GM12878 (cell line): ENCODE data around the gene NEGR1. TPM values are rescaled to one million over a fixed set of nuclear protein-coding genes. Genes with fewer than 3 reads are reported as not detected.

Experiments
- ATAC-seq: fragments of 200-7000 bp; cut with Tn5 transposase; 3 replicates; pipeline ENCODE4 v1.9.1; 2020; ENCODE audit warnings: mild to moderate bottlenecking, moderate library complexity
- BruUV-seq: library from RNA; stranded (reverse); fragments of 400-500 nt; replicated peaks from 2 replicates; lab custom pipeline; 2021; lab: Mats Ljungman, UMichigan
- CTCF ChIA-PET: fragments of 300-600 bp; sonication (Branson Sonifier 250); formaldehyde crosslinking; extraction: SDS; loops from one replicate; lab custom pipeline; 2021; ENCODE audit warnings: inconsistent platforms; lab: Yijun Ruan, JAX
- POLR2A ChIA-PET: fragments of 350-600 bp; formaldehyde crosslinking; extraction: SDS; loops from one replicate; lab custom pipeline; 2021; ENCODE audit warnings: inconsistent platforms; lab: Charles Lee
- RAD21 ChIA-PET: fragments of 300-600 bp; sonication (Branson Sonifier 250); formaldehyde crosslinking; loops from one replicate; lab custom pipeline; 2023; ENCODE audit warnings: antibody characterized with exemption; ENCODE audit not compliant: unreplicated experiment; lab: Charles Lee
- SMC1A ChIA-PET: fragments of 300-600 bp; sonication (Branson Sonifier 250); formaldehyde crosslinking; loops from one replicate; lab custom pipeline; 2023; ENCODE audit not compliant: unreplicated experiment, uncharacterized antibody; lab: Charles Lee
- DNase-seq: peaks from one replicate; pipeline ENCODE4 v3.0.0-alpha.2; 2011; ENCODE audit warnings: low read depth, low spot score
- FAIRE-seq: peaks from 3 replicates; lab custom pipeline; 2011; peaks lifted over from hg19 to GRCh38; lab: Jason Lieb, UNC
- H2AFZ ChIP-seq: 2 replicates; pipeline ENCODE4 v1.6.0; 2011; ENCODE audit warnings: low read depth, low read length, control low read depth; ENCODE audit not compliant: control insufficient read depth
- H3K27ac ChIP-seq: 2 replicates; pipeline ENCODE4 v1.5.1; 2011; ENCODE audit warnings: control low read depth; ENCODE audit not compliant: control insufficient read depth, insufficient read depth
- H3K27me3 ChIP-seq, 2 experiments: replicated peaks in 1 of 2; 2 replicates each; pipeline versions ENCODE4 v1.6.0 to v1.6.1; 2011; ENCODE audit warnings: low read length in 1 of 2; ENCODE audit not compliant: control insufficient read depth in 2 of 2, insufficient read depth in 2 of 2
- H3K36me3 ChIP-seq, 2 experiments: 2 replicates each; pipeline ENCODE4 v1.5.1; 2011; ENCODE audit warnings: low read length in 1 of 2; ENCODE audit not compliant: control insufficient read depth in 2 of 2, insufficient read depth in 2 of 2
- H3K4me1 ChIP-seq: 2 replicates; pipeline ENCODE4 v1.6.1; 2011; ENCODE audit warnings: mild to moderate bottlenecking, low read length, moderate library complexity, mixed read lengths; ENCODE audit not compliant: control insufficient read depth, insufficient read depth
- H3K4me2 ChIP-seq: 2 replicates; pipeline ENCODE4 v1.6.0; 2011; ENCODE audit warnings: control low read depth; ENCODE audit not compliant: control insufficient read depth, insufficient read depth
- H3K4me3 ChIP-seq: fragments of 200-600 bp; sonication (generic); 2 replicates; pipeline ENCODE4 v1.5.1; 2016
- H3K79me2 ChIP-seq: 2 replicates; pipeline ENCODE4 v1.6.0; 2011; ENCODE audit warnings: low read length; ENCODE audit not compliant: control insufficient read depth, insufficient read depth
- H3K9ac ChIP-seq: 2 replicates; pipeline ENCODE4 v1.8.0; 2011; ENCODE audit warnings: low read length, control low read depth, mixed read lengths; ENCODE audit not compliant: control insufficient read depth, insufficient read depth
- H3K9me3 ChIP-seq: replicated peaks from 3 replicates; pipeline ENCODE4 v1.5.1; 2011; ENCODE audit warnings: mild to moderate bottlenecking, low read length; ENCODE audit not compliant: control insufficient read depth, insufficient read depth
- H4K20me1 ChIP-seq: 2 replicates; pipeline ENCODE4 v1.6.0; 2011; ENCODE audit not compliant: control insufficient read depth, insufficient read depth
- ASH2L ChIP-seq: fragments of 300-600, 200-600 bp; sonication (generic); IDR thresholded peaks from 2 replicates; pipeline ENCODE4 v1.6.1; 2017; ENCODE audit warnings: low read depth, mild to moderate bottlenecking, borderline replicate concordance
- ATF3 ChIP-seq: IDR thresholded peaks from 2 replicates; pipeline ENCODE4 v1.6.1; 2011; ENCODE audit warnings: low read depth, mild to moderate bottlenecking, low read length, moderate library complexity, borderline replicate concordance; ENCODE audit errors: extremely low read depth
- CHD2 ChIP-seq: IDR thresholded peaks from 2 replicates; pipeline ENCODE4 v1.6.1; 2011; ENCODE audit warnings: low read depth, low read length, improper control_type of control experiment, borderline replicate concordance
- DPF2 ChIP-seq: fragments of 450-650 bp; IDR thresholded peaks from 2 replicates; pipeline ENCODE4 v1.6.1; 2017; ENCODE audit warnings: mild to moderate bottlenecking
- E2F8 ChIP-seq: fragments of 450-650 bp; IDR thresholded peaks from 2 replicates; pipeline ENCODE4 v1.6.1; 2018; ENCODE audit warnings: mild to moderate bottlenecking, low read depth, moderate library complexity; ENCODE audit not compliant: partially characterized antibody
- EED ChIP-seq: sonication (generic); IDR thresholded peaks from 2 replicates; pipeline ENCODE4 v1.6.1; 2016; ENCODE audit warnings: antibody characterized with exemption, low read depth
- HDAC2 ChIP-seq: fragments of 200-600 bp; sonication (generic); IDR thresholded peaks from 2 replicates; pipeline ENCODE4 v1.6.1; 2017
- NFXL1 ChIP-seq: fragments of 450-650 bp; IDR thresholded peaks from 2 replicates; pipeline ENCODE4 v1.6.1; 2017; ENCODE audit warnings: antibody characterized with exemption, mild to moderate bottlenecking, borderline replicate concordance
- NR2C1 ChIP-seq: fragments of 450-650 bp; IDR thresholded peaks from 2 replicates; pipeline ENCODE4 v1.6.1; 2017; ENCODE audit warnings: antibody characterized with exemption, mild to moderate bottlenecking, moderate library complexity
- PBX3 ChIP-seq: IDR thresholded peaks from 2 replicates; pipeline ENCODE4 v1.6.1; 2011; ENCODE audit warnings: mild to moderate bottlenecking, low read depth, low read length, moderate library complexity; ENCODE audit not compliant: insufficient replicate concordance
- PKNOX1 ChIP-seq: fragments of 450-650 bp; IDR thresholded peaks from 2 replicates; pipeline ENCODE4 v1.6.1; 2016; ENCODE audit warnings: mild to moderate bottlenecking
- POLR2A ChIP-seq: IDR thresholded peaks from 2 replicates; pipeline ENCODE4 v1.6.1; 2011; ENCODE audit warnings: low read depth, mild to moderate bottlenecking, low read length
- RAD21 ChIP-seq: IDR thresholded peaks from 2 replicates; pipeline ENCODE4 v1.6.1; 2011; ENCODE audit warnings: mild to moderate bottlenecking, low read depth, low read length, moderate library complexity; ENCODE audit not compliant: insufficient read depth
- RELB ChIP-seq: fragments of 450-650 bp; IDR thresholded peaks from 2 replicates; pipeline ENCODE4 v1.6.1; 2017; ENCODE audit warnings: low read depth, mild to moderate bottlenecking, moderate library complexity
- SPI1 ChIP-seq: IDR thresholded peaks from 2 replicates; pipeline ENCODE4 v1.6.1; 2011; ENCODE audit warnings: low read depth, mild to moderate bottlenecking, low read length, moderate library complexity, borderline replicate concordance; ENCODE audit not compliant: insufficient read depth
- ZNF207 ChIP-seq: fragments of 450-650 bp; IDR thresholded peaks from 2 replicates; pipeline ENCODE4 v1.6.1; 2014; ENCODE audit warnings: antibody characterized with exemption, mild to moderate bottlenecking, borderline replicate concordance
- ZZZ3 ChIP-seq: IDR thresholded peaks from 2 replicates; pipeline ENCODE4 v1.6.1; 2011; ENCODE audit warnings: low read depth; ENCODE audit not compliant: control insufficient read depth, insufficient read length
- WGBS: methylation state at CpG from one replicate; pipeline ENCODE4 v1.1.6; 2016; ENCODE audit warnings: low lambda C conversion rate; ENCODE audit not compliant: insufficient replicate concordance, insufficient coverage; ENCODE audit errors: missing lambda C conversion rate; 5-methylcytosine and 5-hydroxymethylcytosine counted together
- in situ Hi-C: fragments of 300-500 bp; cut with MboI; formaldehyde crosslinking; loops from 9 replicates; pipeline ENCODE4 v1.14.3; 2018; ENCODE audit warnings: mixed read lengths
- intact Hi-C: fragments of 100-400 bp; cut with micrococcal nuclease; formaldehyde crosslinking; loops from one replicate; pipeline ENCODE4 v1.14.2; 2022; ENCODE audit not compliant: unreplicated experiment
- polyA plus RNA-seq, 11 experiments: library from polyadenylated mRNA; depleted of rRNA in 4 of 11; unstranded in 6 of 11; stranded (reverse) in 5 of 11; fragments of >200 nt; fragmentation: Nextera tagmentation in 4 of 11; fragmentation: Illumina TruSeq in 1 of 11; extraction: Ambion mirVana in 4 of 11; extraction: Trizol in 1 of 11; gene quantifications; 1 replicate in 1 of 11; 2 replicates in 10 of 11; pipeline versions ENCODE4 v1.2.1 to v1.2.3, GENCODE V29; 2011 to 2016; ENCODE audit warnings: inconsistent platforms in 2 of 11, missing spikeins in 2 of 11, low read depth in 1 of 11
- total RNA-seq, 4 experiments: library from RNA; depleted of rRNA in 3 of 4; stranded (reverse); fragments of >200 nt in 3 of 4; fragmentation: Illumina TruSeq in 1 of 4; extraction: Trizol in 1 of 4; gene quantifications; 2 replicates each; pipeline versions ENCODE4 v1.2.1 to v1.2.3, GENCODE V29; 2013 to 2021

NEGR1 gene
- total and polyA plus RNA-seq, 10 of the 15 experiments (the other 5 are each of a cell fraction or from before 2014, with no cell fraction given) = under 0.01 to 0.03 (median 0.01) TPM; not detected in 7

DNA sequence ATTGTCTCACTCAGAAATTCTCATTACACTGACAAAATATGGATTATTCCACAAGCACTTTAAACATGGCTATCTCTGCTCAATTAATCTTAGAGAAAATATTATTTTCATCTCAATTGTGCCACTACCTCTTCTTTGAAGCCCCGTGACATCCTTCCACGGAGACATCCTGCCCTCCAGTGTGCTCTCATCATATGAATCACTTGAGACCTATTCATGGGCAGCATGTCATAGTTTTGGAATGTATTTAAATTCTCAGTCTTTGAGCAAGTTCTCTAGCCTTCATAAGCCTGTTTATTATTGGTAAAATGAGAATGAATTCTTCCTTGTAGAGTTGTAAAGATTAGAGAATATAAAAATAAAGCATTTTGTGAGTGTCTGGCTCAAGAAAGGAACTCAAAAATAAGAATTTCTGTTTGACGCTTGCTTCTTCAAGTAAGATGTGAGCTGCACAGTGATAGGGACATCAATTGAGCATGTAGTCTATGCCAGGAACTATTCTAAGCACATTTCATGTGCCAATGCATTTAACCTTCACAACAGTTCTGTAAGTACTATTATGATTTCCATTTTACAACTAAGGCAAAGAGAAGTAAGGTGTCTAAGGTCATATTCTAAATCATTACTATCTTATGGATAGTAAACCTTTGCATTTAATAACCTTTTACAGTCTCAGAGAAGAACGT is 644.1 kb downstream of the NEGR1 start:
- Histone ChIP-seq H3K9ac (no peak overlapping the region), H3K27ac (no peak overlapping the region), H3K79me2 (no peaks in the 10 kb centered on the region), H2AFZ (no peak overlapping the region), H3K27me3 (no peaks in the 10 kb centered on the region), H3K4me3 (no peak overlapping the region), H3K9me3 (no peaks in the 10 kb centered on the region), H3K36me3 (no peaks in the 10 kb centered on the region), H3K4me1 (no peaks in the 10 kb centered on the region), H4K20me1 (no peaks in the 10 kb centered on the region), H3K4me2 (no peak overlapping the region)
- BruUV-seq = no TSS peak
- intact Hi-C loops = no loop called here
- RAD21 ChIA-PET = no interaction called here
- WGBS = 6% methylated on average over 4 of the region's 4 CpGs
- POLR2A ChIA-PET = interaction anchor here (0.7 kb wide), 1 partner anchor 36 kb away, joined by 3 read pairs; no protein-coding TSS in a partner anchor
- FAIRE-seq (no peak), ATAC-seq (no peak), DNase-seq (no peak)
- SMC1A ChIA-PET = no interaction called here
- in situ Hi-C loops = no loop called here
- CTCF ChIA-PET = no interaction called here
- TF ChIP-seq EED (no peak), HDAC2 (no peak), DPF2 (no peak), ATF3 (no peak), E2F8 (no peak), NR2C1 (no peak), RELB (no peak), ZNF207 (no peak), PKNOX1 (no peak), POLR2A (no peak), SPI1 (no peak), ASH2L (no peak), CHD2 (no peak), ZZZ3 (no peak), PBX3 (no peak), RAD21 (no peak), NFXL1 (no peak)
